HUDEP-2 (cell line): ENCODE results near the gene SOX18.
A peak's percentile ranks its signal among the peaks of the same experiment; 100 is the strongest.

Source experiments
- DNase-seq, 76 experiments: peaks; one replicate each; lab custom pipeline; 2025; ENCODE audit not compliant: unreplicated experiment in 76 of 76; lab: John Stamatoyannopoulos, UW

SOX18 gene

DNA sequence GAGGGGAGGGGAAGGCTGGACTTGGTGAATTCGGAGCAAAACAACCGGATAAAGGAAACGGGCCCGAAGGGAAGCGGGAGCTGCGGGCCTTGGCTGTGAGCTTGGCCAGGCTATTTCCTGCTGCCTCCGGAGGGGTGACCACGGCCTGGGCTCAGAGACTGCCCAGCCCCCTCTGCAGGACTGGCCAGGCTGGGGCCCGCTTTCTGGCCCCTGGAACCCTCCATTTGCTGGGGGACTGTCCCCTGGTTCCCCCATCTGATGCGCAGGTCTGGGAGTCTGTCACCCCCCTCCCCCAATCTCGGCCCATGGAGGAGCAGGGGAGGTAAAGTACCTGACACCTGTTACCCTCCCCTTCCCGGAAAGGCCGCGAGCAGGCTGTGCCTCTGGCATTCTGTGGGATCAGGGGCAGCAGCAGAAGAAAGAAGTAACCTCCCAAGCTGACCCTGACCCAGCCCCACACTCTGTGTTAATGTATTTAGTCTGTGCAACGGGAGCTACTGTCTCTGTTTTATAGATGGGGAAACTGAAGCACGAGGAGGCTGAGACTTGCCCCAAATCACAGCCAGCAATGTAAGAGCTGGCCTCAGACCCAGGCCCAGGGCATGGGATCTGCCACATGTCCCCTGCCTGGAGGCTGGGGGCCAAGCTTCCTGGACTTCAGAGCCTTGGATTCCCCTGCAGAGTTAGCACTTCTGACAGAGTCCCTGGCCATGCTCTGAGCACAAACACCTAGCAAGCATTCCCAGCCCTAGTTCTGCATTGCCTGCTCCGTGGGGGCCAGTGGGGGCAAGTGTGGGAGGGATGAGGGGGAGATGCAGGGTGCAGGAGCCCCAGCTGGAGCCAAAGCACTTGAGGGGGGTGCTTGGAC lies 9.9 kb downstream of the SOX18 start:
- no peak for DNase-seq

DNA sequence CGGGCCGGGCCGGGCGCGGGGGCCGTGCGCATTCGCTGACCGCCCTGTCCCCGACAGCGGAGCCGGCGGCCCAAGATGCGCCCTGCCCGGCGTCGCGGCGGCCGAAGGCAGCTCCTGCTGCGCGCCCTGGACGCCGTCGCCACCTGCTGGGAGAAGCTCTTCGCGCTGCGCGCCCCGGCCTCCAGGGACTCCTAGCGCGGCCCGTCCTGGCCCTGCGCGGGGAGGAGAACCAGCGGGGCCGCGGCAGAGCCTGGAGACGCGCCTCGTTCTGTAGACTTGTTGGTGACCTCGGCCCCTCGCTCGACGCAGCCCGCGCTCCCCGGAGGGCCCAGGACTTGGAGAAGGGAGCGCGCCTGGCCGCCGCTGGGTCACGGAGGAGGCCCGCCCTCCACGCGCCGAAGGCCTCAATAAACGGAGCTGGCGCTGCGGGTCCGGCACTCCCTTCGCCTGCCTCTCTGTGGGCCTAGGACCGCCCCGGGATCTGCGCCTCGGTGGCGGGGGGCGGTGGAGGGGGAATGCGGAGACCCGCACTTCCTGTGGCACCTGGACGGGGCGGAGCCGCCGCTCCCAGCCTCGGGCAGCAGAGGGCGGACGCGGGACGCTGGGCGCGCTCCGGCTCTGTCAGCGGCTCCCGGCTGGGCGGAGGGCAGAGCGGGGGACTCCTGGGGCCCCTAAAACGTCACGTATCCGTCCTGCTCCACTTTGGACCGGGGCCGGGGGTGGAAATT lies 10.7 kb downstream of the SOX18 start:
- peak in 66 of 76 experiments; percentile 4 to 85 (median 49) for DNase-seq

- DNase-seq = peak in 4 of 76 experiments; percentile 40 to 46 (median 42)
These were observed 11.2 kb downstream of the SOX18 start for GRCh38 chr20:64038224-64038564.

GRCh38 chr20:64037498-64038213 lies 11.8 kb downstream of the SOX18 start:
- peak in 15 of 76 experiments; percentile 8 to 40 (median 18) for DNase-seq

GRCh38 chr20:64037199-64037497 lies 12.3 kb downstream of the SOX18 start:
- DNase-seq = no peak

DNA sequence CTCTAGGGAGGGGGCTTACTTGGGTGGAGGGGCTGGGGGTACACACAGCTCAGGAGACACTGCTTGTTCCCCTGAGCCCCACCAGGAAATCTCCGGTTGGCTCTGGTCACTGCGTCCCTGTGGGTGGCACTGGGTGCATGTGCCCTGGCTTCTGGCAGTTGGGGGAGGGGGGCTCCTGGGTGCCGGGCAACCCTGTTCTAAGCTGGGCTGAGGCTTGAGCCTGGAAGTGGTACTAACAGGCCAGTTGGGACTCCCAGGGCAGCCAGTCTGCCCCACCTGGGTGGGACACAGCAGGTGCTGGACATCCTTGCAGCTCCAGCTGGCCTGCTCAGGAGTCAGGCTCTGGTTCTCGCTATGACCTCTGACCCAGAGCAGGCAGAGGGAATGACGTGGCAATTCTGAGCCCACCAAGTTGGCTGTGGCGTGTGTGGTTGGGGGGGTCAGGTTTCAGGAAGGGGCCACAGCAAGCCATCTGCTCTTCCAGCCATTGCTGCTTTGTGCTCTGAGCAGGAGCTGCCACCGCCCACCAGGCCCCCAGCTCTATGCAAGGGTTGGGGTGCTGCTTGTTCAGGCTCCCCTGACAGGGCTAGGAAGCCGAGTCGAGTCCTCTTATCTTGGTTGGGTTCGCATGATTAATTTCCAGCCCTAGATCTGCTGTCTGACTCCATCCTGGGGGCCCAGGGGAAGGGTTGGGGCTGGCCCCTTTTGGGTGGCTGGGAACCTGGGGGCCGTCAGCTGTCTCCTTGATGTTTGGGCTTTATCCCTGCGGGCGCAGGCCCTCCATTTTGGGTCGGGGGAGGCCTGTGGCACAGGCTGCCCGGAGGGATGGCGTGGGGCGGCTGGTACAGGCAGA lies 12.9 kb downstream of the SOX18 start:
- DNase-seq = no peak

DNA sequence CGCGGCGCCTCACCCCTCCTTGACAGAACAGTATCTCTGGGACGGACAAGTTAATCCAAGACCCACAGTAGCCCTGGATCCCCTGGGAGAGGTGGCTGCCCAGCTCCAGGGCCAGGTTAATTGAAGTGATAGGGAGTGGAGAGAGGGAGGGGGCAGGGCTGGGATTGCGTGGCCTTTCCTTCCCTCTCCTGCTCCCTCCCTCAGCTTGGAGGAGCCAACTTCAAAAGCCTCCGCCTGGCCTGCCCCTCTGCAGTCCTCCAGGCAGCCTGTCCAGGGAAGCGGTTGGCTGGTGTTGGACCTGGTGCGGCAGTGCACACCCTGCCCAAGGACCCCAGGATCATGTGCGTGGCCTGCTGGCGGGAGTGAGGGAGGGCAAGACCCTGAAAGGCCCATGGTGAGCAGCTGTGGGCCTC lies 13.5 kb downstream of the SOX18 start, which contains the start of gene C20orf204:
Gene C20orf204, plus strand, starts transcription at position 250 of the 413 bp plus-strand sequence. Its CDS starts 142 bp downstream, at position 392.
- DNase-seq = no peak

- DNase-seq = no peak
These were observed 14.1 kb downstream of the SOX18 start for GRCh38 chr20:64035066-64035932.

DNA sequence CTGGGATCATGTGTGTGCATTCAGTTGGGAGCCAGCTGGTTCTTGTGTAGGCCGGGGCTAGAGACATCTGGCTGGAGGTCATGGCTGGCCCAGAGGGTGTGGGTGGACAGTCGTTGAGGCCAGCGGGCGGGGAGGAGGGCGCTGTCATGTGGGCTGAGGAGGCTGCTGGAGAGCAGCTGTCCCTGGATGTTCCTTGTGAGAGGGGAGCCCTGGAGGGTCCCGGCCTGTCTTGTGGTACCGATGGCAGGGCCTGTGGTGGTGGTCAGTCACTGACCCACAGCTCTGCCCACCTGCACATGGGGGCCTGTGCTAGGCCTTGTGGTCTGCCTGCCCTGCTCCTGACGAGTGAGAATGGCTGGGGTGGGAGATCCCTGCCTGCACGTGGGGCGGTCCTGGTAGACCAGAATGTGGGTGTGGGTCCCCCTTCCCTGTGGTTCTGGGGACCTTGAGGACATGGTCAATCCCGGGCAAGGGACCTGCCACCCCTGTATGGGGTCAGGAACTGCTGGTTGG lies 15.4 kb downstream of the SOX18 start:
- no peak for DNase-seq

DNA sequence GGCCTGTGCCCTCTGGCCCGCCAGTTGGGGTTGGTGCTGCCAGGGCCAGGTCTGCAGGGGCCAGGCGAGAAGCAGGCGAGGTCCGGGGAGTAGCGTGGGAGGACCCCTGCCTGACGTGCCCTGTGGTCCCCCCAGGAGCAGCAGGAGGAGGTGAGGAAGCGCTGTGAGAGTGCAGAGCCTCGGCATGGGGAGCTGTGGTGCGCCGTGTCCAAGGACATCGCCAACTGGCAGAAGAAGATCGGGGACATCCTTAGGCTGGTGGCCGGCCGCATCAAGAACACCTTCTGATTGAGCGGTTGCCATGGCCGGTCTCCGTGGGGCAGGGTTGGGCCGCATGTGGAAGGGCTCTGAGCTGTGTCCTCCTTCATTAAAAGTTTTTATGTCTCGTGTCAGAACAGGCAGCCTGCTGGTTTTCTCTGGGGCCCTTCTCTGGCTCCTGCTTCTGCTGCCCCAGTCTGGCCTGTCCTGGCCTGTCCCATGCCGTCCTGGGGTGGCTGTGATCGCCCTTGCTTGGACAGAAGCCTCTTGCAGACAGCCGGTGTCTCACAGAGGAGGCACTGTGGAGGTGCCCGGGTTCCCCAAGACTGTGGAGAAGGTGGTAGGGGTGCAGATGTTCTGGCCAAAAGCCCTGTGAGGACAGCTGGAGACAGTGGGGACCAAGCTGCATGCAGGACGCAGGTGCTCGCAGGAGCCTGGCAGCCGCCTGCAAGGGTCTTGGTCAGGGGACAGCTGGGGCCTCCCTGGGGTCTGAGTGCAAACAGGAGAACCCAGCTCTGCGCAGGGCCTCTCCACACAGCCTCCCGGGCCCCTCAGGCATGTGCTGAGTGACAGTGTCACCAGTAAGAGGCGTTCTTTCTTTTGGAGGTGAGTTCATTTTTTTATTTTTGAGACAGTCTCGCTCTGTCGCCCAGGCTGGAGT lies 16.5 kb downstream of the SOX18 start:
- DNase-seq = no peak

GRCh38 chr20:64031822-64032314 lies 17.6 kb downstream of the SOX18 start:
- no peak for DNase-seq

DNA sequence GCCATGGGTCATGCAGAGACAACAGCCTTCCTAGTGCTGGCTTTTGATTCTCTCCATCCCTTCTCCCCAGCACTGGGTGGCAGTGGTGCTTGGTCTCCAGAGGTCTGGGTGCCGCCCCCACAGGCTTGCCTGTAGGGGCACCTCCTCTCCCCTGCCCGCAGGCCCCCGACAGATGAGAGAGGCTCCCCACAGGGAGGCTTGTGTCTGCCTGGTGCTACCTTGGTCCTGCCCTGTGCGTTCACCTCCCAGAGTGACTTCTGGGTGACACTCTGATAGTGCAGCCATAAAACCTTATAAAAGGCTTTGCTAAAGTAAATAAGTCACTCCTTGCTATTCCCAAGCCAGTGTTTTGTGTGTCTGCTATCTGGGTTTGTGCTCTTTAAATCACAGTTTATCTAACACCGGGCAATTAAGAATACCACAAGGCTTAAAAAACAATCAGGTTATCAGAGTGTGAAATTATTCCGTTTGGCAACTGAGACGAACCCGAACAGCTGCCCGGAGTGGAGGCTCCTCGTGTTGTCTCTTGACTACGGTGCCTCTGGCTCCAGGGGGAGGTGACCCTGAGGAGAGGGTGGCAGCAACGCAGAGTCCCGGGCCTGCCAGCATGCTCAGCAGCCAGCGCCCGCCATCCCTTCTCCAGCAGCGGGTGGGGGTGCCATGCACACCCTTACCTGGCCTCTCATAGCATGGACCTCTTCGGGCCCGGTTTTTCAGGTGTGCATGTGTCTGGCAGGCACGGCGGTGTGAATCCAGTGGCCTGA lies 18.9 kb downstream of the SOX18 start:
- DNase-seq = no peak

GRCh38 chr20:64029293-64030117 lies 19.9 kb downstream of the SOX18 start:
- DNase-seq = no peak

GRCh38 chr20:64027981-64028685 lies 21.3 kb downstream of the SOX18 start:
- DNase-seq = no peak

- no peak for DNase-seq
These were observed 23.5 kb downstream of the SOX18 start for GRCh38 chr20:64025826-64026412.
